PC-3 (cell line): ENCODE data around the gene ARID5B. TPM values are rescaled to one million over a fixed set of nuclear protein-coding genes. Genes with fewer than 3 reads are reported as not detected.

ENCODE experiments used
- ATAC-seq: fragments of 200-7000 bp; cut with Tn5 transposase; 2 replicates; pipeline ENCODE4 v1.9.1; 2020; ENCODE audit warnings: mild to moderate bottlenecking, moderate library complexity
- BruUV-seq: library from RNA; stranded (reverse); fragments of 400-500 nt; replicated peaks from 2 replicates; lab custom pipeline; 2021; lab: Mats Ljungman, UMichigan
- CTCF ChIA-PET: fragments of 300-600 bp; sonication (Branson Sonifier 250); formaldehyde crosslinking; loops from one replicate; lab custom pipeline; 2022; ENCODE audit warnings: antibody characterized with exemption; lab: Charles Lee
- POLR2A ChIA-PET: fragments of 300-600 bp; sonication (Branson Sonifier 250); formaldehyde crosslinking; loops from one replicate; lab custom pipeline; 2022; ENCODE audit warnings: antibody characterized with exemption; ENCODE audit not compliant: unreplicated experiment; lab: Charles Lee
- DNase-seq: peaks from one replicate; pipeline ENCODE4 v3.0.0-alpha.2; 2015
- H2AFZ ChIP-seq: fragments of 300-600 bp; sonication (generic); 2 replicates; pipeline ENCODE4 v1.6.0; 2016; ENCODE audit warnings: antibody characterized with exemption, low read length
- H3F3A ChIP-seq: fragments of 300-600 bp; sonication (generic); one replicate; pipeline ENCODE4 v1.6.0; 2017; ENCODE audit warnings: antibody characterized with exemption, low read length, control low read depth, mild to moderate bottlenecking; ENCODE audit not compliant: unreplicated experiment
- H3K27ac ChIP-seq: fragments of 300-600 bp; sonication (generic); 2 replicates; pipeline ENCODE4 v1.5.1; 2016; ENCODE audit warnings: mild to moderate bottlenecking, low read length
- H3K27me3 ChIP-seq: fragments of 300-600 bp; sonication (generic); 2 replicates; pipeline ENCODE4 v1.6.1; 2016; ENCODE audit warnings: low read length, mixed read lengths
- H3K36me3 ChIP-seq: fragments of 300-600 bp; sonication (generic); 2 replicates; pipeline ENCODE4 v1.6.1; 2016; ENCODE audit warnings: low read depth, mixed run types, low read length, mixed read lengths
- H3K4me1 ChIP-seq: fragments of 300-600 bp; sonication (generic); 2 replicates; pipeline ENCODE4 v1.5.1; 2016; ENCODE audit warnings: low read length; ENCODE audit not compliant: insufficient read depth
- H3K4me2 ChIP-seq: fragments of 300-600 bp; sonication (generic); 2 replicates; pipeline ENCODE4 v1.6.0; 2016; ENCODE audit warnings: low read length
- H3K4me3 ChIP-seq: fragments of 300-600 bp; sonication (generic); 2 replicates; pipeline ENCODE4 v1.5.1; 2016; ENCODE audit warnings: mild to moderate bottlenecking, low read length, mixed read lengths
- H3K79me2 ChIP-seq: fragments of 300-600 bp; sonication (generic); 2 replicates; pipeline ENCODE4 v1.6.1; 2017; ENCODE audit warnings: low read length, mixed read lengths
- H3K9ac ChIP-seq: fragments of 300-600 bp; sonication (generic); 2 replicates; pipeline ENCODE4 v1.6.0; 2016; ENCODE audit warnings: mild to moderate bottlenecking, low read length
- H3K9me2 ChIP-seq: fragments of 300-600 bp; sonication (generic); replicated peaks from 2 replicates; pipeline ENCODE4 v1.6.1; 2016; ENCODE audit warnings: mixed run types, low read length, mixed read lengths
- H3K9me3 ChIP-seq: fragments of 300-600 bp; sonication (generic); 2 replicates; pipeline ENCODE4 v1.6.1; 2016; ENCODE audit warnings: low read length, mixed read lengths
- H4K20me1 ChIP-seq: fragments of 300-600 bp; sonication (generic); 2 replicates; pipeline ENCODE4 v1.6.1; 2016; ENCODE audit warnings: low read length, mixed read lengths
- EZH2 ChIP-seq: fragments of 300-600 bp; sonication (generic); IDR thresholded peaks from one replicate; pipeline ENCODE4 v1.6.1; 2017; ENCODE audit warnings: antibody characterized with exemption, mild to moderate bottlenecking, low read length; ENCODE audit not compliant: unreplicated experiment
- EZH2phosphoT487 ChIP-seq: fragments of 300-600 bp; sonication (generic); IDR thresholded peaks from 2 replicates; pipeline ENCODE4 v1.6.1; 2018; ENCODE audit warnings: mild to moderate bottlenecking, antibody characterized with exemption, low read length, borderline replicate concordance
- intact Hi-C: fragments of 100-400 bp; cut with micrococcal nuclease; formaldehyde crosslinking; loops from 2 replicates; pipeline ENCODE4 v1.9.0; 2023
- total RNA-seq: library from RNA; depleted of rRNA; stranded (reverse); fragments of >200 nt; gene quantifications from 2 replicates; pipeline ENCODE4 v1.2.3, GENCODE V29; 2014
- TF ChIP-seq, protein P1 (sequence below): fragments of 300-600 bp; sonication (generic); conservative IDR thresholded peaks from 2 replicates; pipeline ENCODE4 v1.5.1; 2017; ENCODE audit warnings: antibody characterized with exemption, low read depth, mild to moderate bottlenecking, low read length

ARID5B gene
- total RNA-seq, 1 experiment from 2014 or later, result 26.4 TPM

- Histone ChIP-seq H3K9ac (no peak overlapping the region), H3K27ac (no peak overlapping the region), H3K36me3 (no peaks in the 10 kb centered on the region), H3K79me2 (no peaks in the 10 kb centered on the region), H3K27me3 (no peaks in the 10 kb centered on the region), H3F3A (peaks cover 6% of the 10 kb centered on the region), H2AFZ (no peak overlapping the region), H3K9me2 (no peaks in the 10 kb centered on the region), H3K4me2 (no peak overlapping the region), H3K9me3 (no peaks in the 10 kb centered on the region), H3K4me1 (peaks cover 59% of the 10 kb centered on the region), H3K4me3 (no peak overlapping the region), H4K20me1 (no peaks in the 10 kb centered on the region)
- no peak for TF ChIP-seq EZH2phosphoT487
- TF ChIP-seq, protein P1, sequence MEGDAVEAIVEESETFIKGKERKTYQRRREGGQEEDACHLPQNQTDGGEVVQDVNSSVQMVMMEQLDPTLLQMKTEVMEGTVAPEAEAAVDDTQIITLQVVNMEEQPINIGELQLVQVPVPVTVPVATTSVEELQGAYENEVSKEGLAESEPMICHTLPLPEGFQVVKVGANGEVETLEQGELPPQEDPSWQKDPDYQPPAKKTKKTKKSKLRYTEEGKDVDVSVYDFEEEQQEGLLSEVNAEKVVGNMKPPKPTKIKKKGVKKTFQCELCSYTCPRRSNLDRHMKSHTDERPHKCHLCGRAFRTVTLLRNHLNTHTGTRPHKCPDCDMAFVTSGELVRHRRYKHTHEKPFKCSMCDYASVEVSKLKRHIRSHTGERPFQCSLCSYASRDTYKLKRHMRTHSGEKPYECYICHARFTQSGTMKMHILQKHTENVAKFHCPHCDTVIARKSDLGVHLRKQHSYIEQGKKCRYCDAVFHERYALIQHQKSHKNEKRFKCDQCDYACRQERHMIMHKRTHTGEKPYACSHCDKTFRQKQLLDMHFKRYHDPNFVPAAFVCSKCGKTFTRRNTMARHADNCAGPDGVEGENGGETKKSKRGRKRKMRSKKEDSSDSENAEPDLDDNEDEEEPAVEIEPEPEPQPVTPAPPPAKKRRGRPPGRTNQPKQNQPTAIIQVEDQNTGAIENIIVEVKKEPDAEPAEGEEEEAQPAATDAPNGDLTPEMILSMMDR, result no peak
- no peak for TF ChIP-seq EZH2
- BruUV-seq, result no TSS peak
- DNase-seq, result no peak
- no peak for ATAC-seq
- intact Hi-C loops, result no loop called here
- CTCF ChIA-PET, result interaction anchor here (0.6 kb wide), 1 partner anchor 45 kb away, joined by 3 read pairs; no protein-coding TSS in a partner anchor
- POLR2A ChIA-PET, result interaction anchor here (0.6 kb wide), 1 partner anchor 27 kb away, joined by 3 read pairs; no protein-coding TSS in a partner anchor
Measured at GRCh38 chr10:62109587-62110293, 208.2 kb downstream of the ARID5B start.

DNA sequence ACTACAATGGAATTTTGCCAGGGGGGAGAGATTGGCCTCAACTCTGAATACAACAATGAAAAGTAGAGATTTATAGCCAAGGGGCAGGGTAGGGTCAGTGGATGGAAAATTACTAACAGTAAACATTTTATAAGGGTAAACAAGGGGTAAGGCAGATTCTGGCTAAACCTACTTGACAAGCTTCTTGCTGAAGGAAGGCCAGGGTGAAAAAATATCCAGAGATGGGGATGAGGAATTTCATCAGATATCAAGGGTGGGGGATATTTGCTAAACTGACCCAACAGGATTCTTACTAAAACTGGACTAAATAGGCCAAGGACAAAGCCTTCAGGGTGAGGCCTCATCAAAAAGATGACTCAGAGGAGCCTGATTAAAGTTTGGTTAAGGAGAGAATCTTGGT is 210.8 kb downstream of the ARID5B start:
- Histone ChIP-seq H3K9me2 (no peaks in the 10 kb centered on the region), H3F3A (peaks cover 6% of the 10 kb centered on the region), H2AFZ (no peak overlapping the region), H3K4me2 (peak overlapping the region; percentile 21; the same call in 1 of the 2 replicates), H3K79me2 (no peaks in the 10 kb centered on the region), H3K36me3 (no peaks in the 10 kb centered on the region), H3K27ac (peak overlapping the region; percentile 62), H4K20me1 (no peaks in the 10 kb centered on the region), H3K27me3 (no peaks in the 10 kb centered on the region), H3K4me3 (no peak overlapping the region), H3K9me3 (no peaks in the 10 kb centered on the region), H3K4me1 (peaks cover 74% of the 10 kb centered on the region), H3K9ac (no peak overlapping the region)
- peak; percentile 83 for ATAC-seq
- ChIA-PET CTCF (interaction anchor here (0.6 to 0.7 kb wide), 2 partner anchors 74 to 324 kb away, joined by 3 to 4 read pairs; no protein-coding TSS in a partner anchor), POLR2A (interaction anchor here (1.0 kb wide), 1 partner anchor 63 kb away, joined by 3 read pairs; no protein-coding TSS in a partner anchor)
- no TSS peak for BruUV-seq
- DNase-seq, result peak; percentile 100
- intact Hi-C loops, result loop anchor here (1.0 kb wide), 7 partner anchors 17 to 133 kb away; no protein-coding TSS in a partner anchor
- no peak for TF ChIP-seq EZH2phosphoT487
- TF ChIP-seq, protein P1, result no peak
- no peak for TF ChIP-seq EZH2

GRCh38 chr10:62112963-62113362 is 211.5 kb downstream of the ARID5B start:
- Histone ChIP-seq H3K27me3 (no peaks in the 10 kb centered on the region), H3F3A (peaks cover 6% of the 10 kb centered on the region), H2AFZ (peak overlapping the region; percentile 3; the same call in 1 of the 2 replicates), H3K4me3 (no peak overlapping the region), H3K36me3 (no peaks in the 10 kb centered on the region), H3K27ac (peak overlapping the region; percentile 62), H3K9me2 (no peaks in the 10 kb centered on the region), H3K4me2 (peak overlapping the region; percentile 21), H3K4me1 (peaks cover 72% of the 10 kb centered on the region), H3K9me3 (no peaks in the 10 kb centered on the region), H3K79me2 (no peaks in the 10 kb centered on the region), H3K9ac (peak overlapping the region; percentile 7; the same call in 1 of the 2 replicates), H4K20me1 (no peaks in the 10 kb centered on the region)
- POLR2A ChIA-PET, result interaction anchor here (1.0 kb wide), 1 partner anchor 64 kb away, joined by 3 read pairs; no protein-coding TSS in a partner anchor
- TF ChIP-seq EZH2 (no peak), EZH2phosphoT487 (no peak)
- TF ChIP-seq, protein P1, result no peak; the same call in 1 of the 2 replicates
- intact Hi-C loops, result loop anchor here (1.0 kb wide), 7 partner anchors 18 to 132 kb away; no protein-coding TSS in a partner anchor
- ATAC-seq (no peak), DNase-seq (no peak)
- CTCF ChIA-PET, result no interaction called here
- no TSS peak for BruUV-seq
